Measurements from ENCODE around the gene HOXD11. TPM values are rescaled to one million over a fixed set of nuclear protein-coding genes. Genes with fewer than 3 reads are reported as not detected.

Gene HOXD11
- total and polyA plus RNA-seq, 9 of the 15 experiments (the other 6 are each of a cell fraction or from before 2014, with no cell fraction given): not detected

- Histone ChIP-seq H3K9me3 (replicated peaks; ENCODE audit: control insufficient read depth, insufficient read depth, low read depth, low read length) (no peaks in the 10 kb centered on the region), H3K27me3 (ENCODE audit: control insufficient read depth in 2 of 2, insufficient read depth in 2 of 2, low read length in 2 of 2) (peaks cover 86 to 88% of the 10 kb centered on the region in 2 experiments), H4K20me1 (replicated peaks; ENCODE audit: control insufficient read depth, insufficient read depth, low read length) (peaks cover 3% of the 10 kb centered on the region; the same call in 1 of the 2 replicates), H3K4me1 (replicated peaks in 1 of 2; ENCODE audit: control insufficient read depth in 2 of 2, insufficient read depth in 2 of 2, low read length in 2 of 2) (peaks cover 0 to 32% of the 10 kb centered on the region in 2 experiments; a peak in 2 of 5 replicates), H3K27ac (ENCODE audit: extremely low read depth, low read depth, low read length) (no peak overlapping the region), H3K9ac (ENCODE audit: insufficient read depth in 1 of 2, low read depth in 2 of 2, low read length in 2 of 2) (no peak overlapping the region), H3K4me2 (ENCODE audit: insufficient read depth, low read length) (no peak overlapping the region), H3K4me3 (no peak overlapping the region), H3K9me1 (ENCODE audit: control insufficient read depth, insufficient read depth, low read length) (no peaks in the 10 kb centered on the region), H3K79me2 (ENCODE audit: control insufficient read depth, insufficient read depth, low read length) (no peaks in the 10 kb centered on the region), H2AFZ (ENCODE audit: low read depth, low read length) (no peak overlapping the region), H3K36me3 (ENCODE audit: control insufficient read depth, insufficient read depth, low read length) (no peaks in the 10 kb centered on the region)
- BruUV-seq (replicated peaks): no TSS peak
- no peak for DNase-seq (ENCODE audit: extremely low read depth in 1 of 4, low spot score in 3 of 4)
- intact Hi-C loops (cut with micrococcal nuclease): no loop called here
- POLR2A ChIA-PET: interaction anchor here (1.0 kb wide), 1 partner anchor 434 kb away, joined by 3 read pairs; no protein-coding TSS in a partner anchor
- WGBS (ENCODE audit: insufficient coverage, low coverage, missing lambda C conversion rate): under 1% methylated on average over 13 of the region's 13 CpGs
- no peak for FAIRE-seq
- in situ Hi-C loops (cut with MboI): no loop called here
- CTCF ChIA-PET (ENCODE audit: low intra/inter-chr PET ratio): no interaction called here
- no peak for ATAC-seq
- TF ChIP-seq MAFF (IDR thresholded peaks at IDR 0.05; ENCODE audit: low read length) (no peak), SMARCE1 (IDR thresholded peaks at IDR 0.05) (no peak), POLR2A (conservative IDR thresholded peaks at IDR 0.05) (no peak), ATF7 (IDR thresholded peaks at IDR 0.05) (no peak), EGR1 (conservative IDR thresholded peaks at IDR 0.05) (no peak), FOXK2 (conservative IDR thresholded peaks at IDR 0.05 in 1 of 2, IDR thresholded peaks at IDR 0.05 in 1 of 2; ENCODE audit: low read depth in 2 of 2) (no peak), BMI1 (IDR thresholded peaks at IDR 0.05; ENCODE audit: low read length) (no peak), ZNF589 (CRISPR knock-in tag; IDR thresholded peaks at IDR 0.05; ENCODE audit: low read depth) (no peak), SREBF2 (CRISPR knock-in tag; IDR thresholded peaks at IDR 0.05) (no peak), ZNF165 (CRISPR knock-in tag; IDR thresholded peaks at IDR 0.05; ENCODE audit: borderline replicate concordance) (no peak), FOXP4 (CRISPR knock-in tag; IDR thresholded peaks at IDR 0.05; ENCODE audit: borderline replicate concordance) (no peak), TRIM28 (IDR thresholded peaks at IDR 0.05) (no peak), GABPB1 (CRISPR knock-in tag; IDR thresholded peaks at IDR 0.05) (no peak), POLR3G (IDR thresholded peaks at IDR 0.05; ENCODE audit: extremely low read depth, insufficient read length, insufficient replicate concordance) (no peak), SPI1 (IDR thresholded peaks at IDR 0.05; ENCODE audit: borderline replicate concordance, low read depth, low read length) (no peak), ZC3H4 (CRISPR knock-in tag; IDR thresholded peaks at IDR 0.05; ENCODE audit: borderline replicate concordance) (no peak), CC2D1A (IDR thresholded peaks at IDR 0.05) (no peak)
These were observed 13.5 kb downstream of the HOXD11 start for GRCh38 chr2:176120364-176121189.

Data from K562 (cell line).